ENCODE data around the gene GABARAPL1.

DNA sequence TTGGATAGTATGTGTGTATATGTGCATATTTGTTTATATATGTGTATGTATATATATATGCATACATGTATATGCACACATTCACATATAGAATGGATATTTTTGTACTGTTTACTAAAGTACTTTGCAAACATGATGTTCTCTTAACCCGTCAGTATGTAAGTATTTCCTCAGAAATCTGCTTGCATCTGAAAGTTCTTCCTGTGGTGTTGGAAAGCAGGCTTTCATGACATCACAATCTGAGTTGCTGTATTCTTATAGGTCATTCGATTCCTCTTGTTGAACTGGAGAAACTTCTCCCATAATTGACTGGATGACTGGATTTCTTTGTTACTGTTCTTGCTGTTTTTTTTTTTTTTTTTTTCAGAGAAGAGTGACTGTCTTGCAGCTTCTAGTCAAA lies 29.1 kb downstream of the GABARAPL1 start:
- TF ChIP-seq, protein P1, sequence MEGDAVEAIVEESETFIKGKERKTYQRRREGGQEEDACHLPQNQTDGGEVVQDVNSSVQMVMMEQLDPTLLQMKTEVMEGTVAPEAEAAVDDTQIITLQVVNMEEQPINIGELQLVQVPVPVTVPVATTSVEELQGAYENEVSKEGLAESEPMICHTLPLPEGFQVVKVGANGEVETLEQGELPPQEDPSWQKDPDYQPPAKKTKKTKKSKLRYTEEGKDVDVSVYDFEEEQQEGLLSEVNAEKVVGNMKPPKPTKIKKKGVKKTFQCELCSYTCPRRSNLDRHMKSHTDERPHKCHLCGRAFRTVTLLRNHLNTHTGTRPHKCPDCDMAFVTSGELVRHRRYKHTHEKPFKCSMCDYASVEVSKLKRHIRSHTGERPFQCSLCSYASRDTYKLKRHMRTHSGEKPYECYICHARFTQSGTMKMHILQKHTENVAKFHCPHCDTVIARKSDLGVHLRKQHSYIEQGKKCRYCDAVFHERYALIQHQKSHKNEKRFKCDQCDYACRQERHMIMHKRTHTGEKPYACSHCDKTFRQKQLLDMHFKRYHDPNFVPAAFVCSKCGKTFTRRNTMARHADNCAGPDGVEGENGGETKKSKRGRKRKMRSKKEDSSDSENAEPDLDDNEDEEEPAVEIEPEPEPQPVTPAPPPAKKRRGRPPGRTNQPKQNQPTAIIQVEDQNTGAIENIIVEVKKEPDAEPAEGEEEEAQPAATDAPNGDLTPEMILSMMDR (IDR thresholded peaks at IDR 0.05): no peak
- TF ChIP-seq POLR2A (IDR thresholded peaks at IDR 0.05): no peak

Data from heart left ventricle (tissue), 13 donors.